ENCODE data around the gene IFNL2.

The IFNL2 gene

GRCh38 chr19:39277598-39277997, 9.4 kb downstream of the IFNL2 start:
- Histone ChIP-seq H3K36me3 (ENCODE audit: control insufficient read depth, insufficient read depth, low read length) (no peaks in the 10 kb centered on the region), H3K9ac (ENCODE audit: low read length) (no peak overlapping the region), H3K4me3 (ENCODE audit: low read length) (no peak overlapping the region), H3K9me3 (ENCODE audit: control insufficient read depth, low read length) (no peaks in the 10 kb centered on the region), H3K27me3 (ENCODE audit: control insufficient read depth, insufficient read depth, low read length) (peaks cover 5% of the 10 kb centered on the region), H3K4me1 (ENCODE audit: control insufficient read depth, insufficient read depth, low read length) (no peaks in the 10 kb centered on the region)

DNA sequence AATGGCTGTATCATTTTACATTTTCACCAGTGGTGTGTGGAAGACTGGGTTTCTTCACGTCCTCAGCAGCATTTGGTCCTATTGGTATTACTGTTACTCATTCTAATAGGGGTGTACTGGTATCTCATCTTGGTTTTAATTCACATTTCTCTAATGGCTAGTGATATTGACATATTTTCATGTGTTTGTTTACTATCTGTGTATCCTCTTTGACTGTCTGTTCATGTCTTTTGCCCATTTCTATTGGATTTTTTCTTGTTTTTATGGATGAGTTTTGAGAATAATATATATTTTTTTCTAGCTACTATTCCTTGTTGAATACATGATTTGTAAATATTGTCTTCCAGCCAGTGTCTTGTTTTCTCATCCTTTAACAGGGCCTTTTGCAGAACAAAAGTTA, 13.8 kb downstream of the IFNL2 start:
- Histone ChIP-seq H3K36me3 (ENCODE audit: control insufficient read depth, insufficient read depth, low read length) (no peaks in the 10 kb centered on the region), H3K4me3 (ENCODE audit: low read length) (no peak overlapping the region), H3K27me3 (ENCODE audit: control insufficient read depth, insufficient read depth, low read length) (peaks cover 5% of the 10 kb centered on the region), H3K9ac (ENCODE audit: low read length) (no peak overlapping the region), H3K4me1 (ENCODE audit: control insufficient read depth, insufficient read depth, low read length) (no peaks in the 10 kb centered on the region), H3K9me3 (ENCODE audit: control insufficient read depth, low read length) (no peaks in the 10 kb centered on the region)

- Histone ChIP-seq H3K9ac (ENCODE audit: low read length) (no peak overlapping the region), H3K4me3 (ENCODE audit: low read length) (no peak overlapping the region), H3K36me3 (ENCODE audit: control insufficient read depth, insufficient read depth, low read length) (no peaks in the 10 kb centered on the region), H3K9me3 (ENCODE audit: control insufficient read depth, low read length) (no peaks in the 10 kb centered on the region), H3K4me1 (ENCODE audit: control insufficient read depth, insufficient read depth, low read length) (no peaks in the 10 kb centered on the region), H3K27me3 (ENCODE audit: control insufficient read depth, insufficient read depth, low read length) (no peaks in the 10 kb centered on the region)
Observed at GRCh38 chr19:39284032-39284431, 15.8 kb downstream of the IFNL2 start.

- Histone ChIP-seq H3K9ac (ENCODE audit: low read length) (no peak overlapping the region), H3K4me1 (ENCODE audit: control insufficient read depth, insufficient read depth, low read length) (no peaks in the 10 kb centered on the region), H3K36me3 (ENCODE audit: control insufficient read depth, insufficient read depth, low read length) (no peaks in the 10 kb centered on the region), H3K27me3 (ENCODE audit: control insufficient read depth, insufficient read depth, low read length) (peaks cover 2% of the 10 kb centered on the region), H3K4me3 (ENCODE audit: low read length) (no peak overlapping the region), H3K9me3 (ENCODE audit: control insufficient read depth, low read length) (no peaks in the 10 kb centered on the region)
Observed at GRCh38 chr19:39293394-39293793, 25.2 kb downstream of the IFNL2 start.

DNA sequence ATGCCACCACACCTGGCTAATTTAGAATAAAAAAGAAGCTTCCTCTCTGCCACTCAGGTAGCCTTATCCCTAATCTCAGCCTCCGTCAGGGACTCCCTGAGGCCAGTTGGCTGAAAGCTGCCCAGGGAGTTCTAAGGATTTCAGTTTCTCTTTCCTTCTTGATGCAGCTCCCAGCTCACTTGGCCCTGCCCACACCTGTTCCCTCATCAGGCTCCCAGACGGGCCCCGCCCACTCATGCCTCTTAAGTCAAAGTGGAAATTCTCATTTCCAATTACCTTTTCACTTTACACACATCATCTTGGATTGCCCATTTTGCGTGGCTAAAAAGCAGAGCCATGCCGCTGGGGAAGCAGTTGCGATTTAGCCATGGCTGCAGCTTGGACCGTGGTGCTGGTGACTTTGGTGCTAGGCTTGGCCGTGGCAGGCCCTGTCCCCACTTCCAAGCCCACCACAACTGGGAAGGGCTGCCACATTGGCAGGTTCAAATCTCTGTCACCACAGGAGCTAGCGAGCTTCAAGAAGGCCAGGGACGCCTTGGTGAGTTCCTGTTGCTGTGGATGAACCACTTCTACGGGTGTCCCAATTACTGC, 28.0 kb downstream of the IFNL2 start, which contains the start of gene IFNL1:
TSS of gene IFNL1 (plus strand) at position 353 of the 591 bp plus-strand sequence. CDS start at position 368, 15 bp downstream.
- Histone ChIP-seq H3K4me3 (ENCODE audit: low read length) (no peak within 1 kb of the TSS), H3K4me1 (ENCODE audit: control insufficient read depth, insufficient read depth, low read length) (no peaks in the 10 kb centered on the region), H3K36me3 (ENCODE audit: control insufficient read depth, insufficient read depth, low read length) (no peaks in the 10 kb centered on the region), H3K9ac (ENCODE audit: low read length) (no peak within 1 kb of the TSS), H3K9me3 (ENCODE audit: control insufficient read depth, low read length) (no peaks in the 10 kb centered on the region), H3K27me3 (ENCODE audit: control insufficient read depth, insufficient read depth, low read length) (peaks cover 2% of the 10 kb centered on the region)

- no peaks in the 10 kb centered on the region for H3K36me3 ChIP-seq (ENCODE audit: control insufficient read depth, insufficient read depth, low read length)
- H3K27me3 ChIP-seq (ENCODE audit: control insufficient read depth, insufficient read depth, low read length), result peaks cover 2% of the 10 kb centered on the region
- H3K4me3 ChIP-seq (ENCODE audit: low read length), result no peak overlapping the region
- H3K9ac ChIP-seq (ENCODE audit: low read length), result no peak overlapping the region
- H3K9me3 ChIP-seq (ENCODE audit: control insufficient read depth, low read length), result no peaks in the 10 kb centered on the region
- H3K4me1 ChIP-seq (ENCODE audit: control insufficient read depth, insufficient read depth, low read length), result no peaks in the 10 kb centered on the region
Observed at GRCh38 chr19:39296906-39297305, 28.7 kb downstream of the IFNL2 start.

- H3K4me1 ChIP-seq (ENCODE audit: control insufficient read depth, insufficient read depth, low read length), result no peaks in the 10 kb centered on the region
- H3K36me3 ChIP-seq (ENCODE audit: control insufficient read depth, insufficient read depth, low read length), result no peaks in the 10 kb centered on the region
- no peaks in the 10 kb centered on the region for H3K9me3 ChIP-seq (ENCODE audit: control insufficient read depth, low read length)
- H3K27me3 ChIP-seq (ENCODE audit: control insufficient read depth, insufficient read depth, low read length), result peaks cover 2% of the 10 kb centered on the region
- H3K9ac ChIP-seq (ENCODE audit: low read length), result no peak overlapping the region
- H3K4me3 ChIP-seq (ENCODE audit: low read length), result no peak overlapping the region
Observed at GRCh38 chr19:39297931-39298634, 29.9 kb downstream of the IFNL2 start.

GRCh38 chr19:39299404-39299803, 31.2 kb downstream of the IFNL2 start:
- no peaks in the 10 kb centered on the region for H3K4me1 ChIP-seq (ENCODE audit: control insufficient read depth, insufficient read depth, low read length)
- H3K9ac ChIP-seq (ENCODE audit: low read length), result no peak overlapping the region
- H3K27me3 ChIP-seq (ENCODE audit: control insufficient read depth, insufficient read depth, low read length), result peaks cover 10% of the 10 kb centered on the region
- no peaks in the 10 kb centered on the region for H3K36me3 ChIP-seq (ENCODE audit: control insufficient read depth, insufficient read depth, low read length)
- H3K4me3 ChIP-seq (ENCODE audit: low read length), result no peak overlapping the region
- H3K9me3 ChIP-seq (ENCODE audit: control insufficient read depth, low read length), result no peaks in the 10 kb centered on the region

DNA sequence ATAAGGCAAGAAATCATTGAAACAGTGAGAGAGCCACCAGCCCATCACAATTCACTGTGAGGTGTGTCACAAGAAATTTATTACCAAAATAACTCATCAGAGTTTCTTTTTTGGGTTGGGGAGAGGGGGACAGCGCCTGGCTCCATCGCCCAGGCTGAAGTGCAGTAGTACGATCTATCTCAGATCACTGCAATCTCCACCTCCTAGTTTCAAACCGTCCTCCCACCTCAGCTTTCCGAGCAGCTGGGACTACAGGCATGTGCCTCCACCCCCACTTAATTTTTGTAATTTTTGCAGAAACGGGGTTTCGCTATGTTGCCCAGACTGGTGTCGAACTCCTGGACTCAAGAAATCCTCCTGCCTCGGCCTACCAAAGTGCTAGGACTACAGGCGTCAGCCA, 31.6 kb downstream of the IFNL2 start:
- Histone ChIP-seq H3K9me3 (ENCODE audit: control insufficient read depth, low read length) (no peaks in the 10 kb centered on the region), H3K4me1 (ENCODE audit: control insufficient read depth, insufficient read depth, low read length) (no peaks in the 10 kb centered on the region), H3K27me3 (ENCODE audit: control insufficient read depth, insufficient read depth, low read length) (peaks cover 15% of the 10 kb centered on the region), H3K36me3 (ENCODE audit: control insufficient read depth, insufficient read depth, low read length) (no peaks in the 10 kb centered on the region), H3K4me3 (ENCODE audit: low read length) (no peak overlapping the region), H3K9ac (ENCODE audit: low read length) (no peak overlapping the region)

GRCh38 chr19:39301021-39301420, 32.8 kb downstream of the IFNL2 start:
- Histone ChIP-seq H3K36me3 (ENCODE audit: control insufficient read depth, insufficient read depth, low read length) (no peaks in the 10 kb centered on the region), H3K4me3 (ENCODE audit: low read length) (no peak overlapping the region), H3K4me1 (ENCODE audit: control insufficient read depth, insufficient read depth, low read length) (no peaks in the 10 kb centered on the region), H3K27me3 (ENCODE audit: control insufficient read depth, insufficient read depth, low read length) (peaks cover 27% of the 10 kb centered on the region), H3K9ac (ENCODE audit: low read length) (no peak overlapping the region), H3K9me3 (ENCODE audit: control insufficient read depth, low read length) (no peaks in the 10 kb centered on the region)

DNA sequence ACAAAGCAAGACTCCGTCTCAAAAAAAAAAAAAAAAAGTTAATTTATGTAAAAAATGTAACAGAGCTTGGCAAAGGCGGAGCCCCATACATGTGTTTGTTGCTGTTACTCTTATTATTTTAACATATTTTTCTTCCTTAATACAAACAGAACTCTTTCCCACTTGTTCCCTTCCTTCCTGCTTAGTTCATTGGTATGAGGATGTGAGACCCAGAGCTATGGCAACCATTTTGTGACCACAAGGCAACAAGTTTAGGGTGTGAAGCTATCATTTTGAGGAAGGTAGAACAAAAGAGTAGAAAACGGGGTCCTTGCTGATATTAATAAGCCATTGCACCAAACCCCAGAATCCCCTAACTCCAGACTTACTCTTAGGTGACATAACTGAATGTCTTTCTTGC, 33.4 kb downstream of the IFNL2 start:
- H3K36me3 ChIP-seq (ENCODE audit: control insufficient read depth, insufficient read depth, low read length), result no peaks in the 10 kb centered on the region
- no peaks in the 10 kb centered on the region for H3K9me3 ChIP-seq (ENCODE audit: control insufficient read depth, low read length)
- no peak overlapping the region for H3K9ac ChIP-seq (ENCODE audit: low read length)
- H3K27me3 ChIP-seq (ENCODE audit: control insufficient read depth, insufficient read depth, low read length), result peaks cover 28% of the 10 kb centered on the region
- H3K4me1 ChIP-seq (ENCODE audit: control insufficient read depth, insufficient read depth, low read length), result no peaks in the 10 kb centered on the region
- no peak overlapping the region for H3K4me3 ChIP-seq (ENCODE audit: low read length)

DNA sequence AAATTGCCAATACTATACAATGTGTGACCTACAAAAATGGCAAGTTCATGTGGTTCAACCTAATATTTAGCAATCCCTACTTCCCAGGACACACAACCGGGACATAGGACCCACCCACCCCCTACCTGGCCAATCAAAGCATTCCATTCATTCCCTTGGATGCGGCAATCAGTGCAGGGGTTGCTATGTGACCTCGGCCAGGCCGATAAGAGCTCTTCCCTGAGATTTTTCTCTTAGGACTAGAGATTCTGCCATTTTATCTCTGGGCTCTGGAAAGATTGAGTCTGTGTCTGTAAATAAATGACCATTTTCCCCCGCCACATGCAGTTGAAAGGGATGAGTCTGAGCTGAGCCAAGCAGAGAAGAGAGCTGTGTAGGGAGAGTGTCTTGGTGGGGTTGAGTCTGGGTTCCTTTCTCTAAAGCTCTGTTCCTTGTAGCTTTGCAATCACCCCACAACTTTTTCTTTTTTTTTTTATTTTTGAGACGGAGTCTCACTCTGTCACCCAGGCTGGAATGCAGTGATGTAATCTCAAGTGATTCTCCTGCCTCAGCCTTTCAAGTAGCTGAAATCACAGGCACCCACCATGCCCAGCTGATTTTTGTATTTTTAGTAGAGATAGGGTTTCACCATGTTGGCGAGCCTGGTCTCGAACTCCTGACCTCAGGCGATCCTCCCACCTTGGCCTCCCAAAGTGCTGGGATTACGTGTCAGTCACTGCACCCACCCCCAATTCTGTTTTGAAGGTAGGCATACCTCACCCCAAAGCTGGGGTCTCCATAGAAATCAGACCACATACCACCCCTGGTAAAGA, 35.4 kb downstream of the IFNL2 start:
- H3K36me3 ChIP-seq (ENCODE audit: control insufficient read depth, insufficient read depth, low read length), result no peaks in the 10 kb centered on the region
- H3K9me3 ChIP-seq (ENCODE audit: control insufficient read depth, low read length), result no peaks in the 10 kb centered on the region
- H3K4me3 ChIP-seq (ENCODE audit: low read length), result no peak overlapping the region
- peaks cover 4% of the 10 kb centered on the region for H3K4me1 ChIP-seq (ENCODE audit: control insufficient read depth, insufficient read depth, low read length)
- no peak overlapping the region for H3K9ac ChIP-seq (ENCODE audit: low read length)
- peaks cover 46% of the 10 kb centered on the region for H3K27me3 ChIP-seq (ENCODE audit: control insufficient read depth, insufficient read depth, low read length)
